Adipocyte (in vitro differentiated cells): ENCODE data around the gene REC8.
A peak's percentile ranks its signal among the peaks of the same experiment; 100 is the strongest.

Experiments
- DNase-seq: peaks from one replicate; pipeline ENCODE4 v3.0.0-alpha.2; 2015; ENCODE audit warnings: low read depth
- H3K27me3 ChIP-seq: replicated peaks from 2 replicates; pipeline ENCODE4 v1.7.0; 2013; ENCODE audit warnings: mild to moderate bottlenecking, low read length, moderate library complexity; ENCODE audit not compliant: control insufficient read depth, insufficient read depth
- H3K36me3 ChIP-seq: 2 replicates; pipeline ENCODE4 v1.7.0; 2013; ENCODE audit warnings: low read length, mild to moderate bottlenecking, moderate library complexity; ENCODE audit not compliant: control insufficient read depth, insufficient read depth, severe bottlenecking
- H3K4me1 ChIP-seq: 2 replicates; pipeline ENCODE4 v1.7.0; 2013; ENCODE audit warnings: mild to moderate bottlenecking, low read length, moderate library complexity; ENCODE audit not compliant: control insufficient read depth, insufficient read depth
- H3K4me3 ChIP-seq: 2 replicates; pipeline ENCODE4 v1.7.0; 2013; ENCODE audit warnings: mild to moderate bottlenecking, low read length, moderate library complexity
- H3K9ac ChIP-seq: 2 replicates; pipeline ENCODE4 v1.7.0; 2013; ENCODE audit warnings: mild to moderate bottlenecking, low read length, moderate library complexity
- H3K9me3 ChIP-seq: 2 replicates; pipeline ENCODE4 v1.7.0; 2013; ENCODE audit warnings: mild to moderate bottlenecking, low read length, moderate library complexity; ENCODE audit not compliant: control insufficient read depth

Gene REC8

DNA sequence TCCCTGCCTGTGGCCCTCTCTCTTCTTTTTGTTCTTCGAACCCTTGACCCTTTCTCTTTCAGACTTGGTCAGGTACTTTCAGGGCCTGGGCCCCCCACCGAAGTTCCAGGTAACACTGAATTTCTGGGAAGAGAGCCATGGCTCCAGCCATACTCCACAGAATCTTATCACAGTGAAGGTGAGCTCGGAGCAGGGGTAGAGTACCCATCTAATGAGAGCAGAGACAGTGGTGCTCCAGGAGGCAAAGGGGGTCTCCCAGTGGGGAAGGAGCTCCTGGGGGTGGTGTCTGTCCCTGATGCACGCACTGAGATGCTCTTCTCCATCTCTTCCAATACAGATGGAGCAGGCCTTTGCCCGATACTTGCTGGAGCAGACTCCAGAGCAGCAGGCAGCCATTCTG, 6.1 kb upstream of the REC8 start:
- Histone ChIP-seq H3K27me3 (no peaks in the 10 kb centered on the region), H3K4me1 (peaks cover 13% of the 10 kb centered on the region), H3K36me3 (peaks cover 48% of the 10 kb centered on the region), H3K9me3 (no peaks in the 10 kb centered on the region), H3K4me3 (no peak overlapping the region), H3K9ac (no peak overlapping the region)
- no peak for DNase-seq

DNA sequence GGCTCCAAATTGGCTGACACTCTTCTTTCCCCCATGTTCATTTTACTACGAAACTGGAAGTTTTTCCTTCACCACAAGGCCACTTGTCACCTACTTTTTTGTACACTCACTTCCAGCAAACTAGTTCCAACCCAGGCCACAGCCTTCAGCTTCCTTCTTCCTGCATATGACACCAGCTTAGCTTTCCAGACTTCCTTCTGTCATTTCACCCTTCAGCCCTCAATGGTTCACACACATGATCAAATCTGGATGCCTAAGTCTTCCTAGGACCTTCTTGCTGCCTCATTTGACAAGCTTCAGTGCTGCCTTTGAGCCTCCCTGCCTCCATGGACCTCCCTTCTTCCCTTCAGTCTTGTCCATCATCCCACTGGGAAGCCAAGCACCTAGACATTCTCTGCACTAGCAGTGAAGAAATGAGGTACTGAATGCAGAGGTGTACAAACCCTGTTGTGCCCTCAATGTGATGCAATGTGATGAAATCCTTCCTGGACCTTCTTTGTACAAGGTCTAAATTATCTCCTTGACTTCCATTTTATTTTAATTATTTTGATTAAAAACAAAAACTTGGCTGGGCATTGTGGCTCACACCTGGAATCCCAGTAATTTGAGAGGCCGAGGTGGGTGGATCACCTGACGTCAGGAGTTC, 4.3 kb upstream of the REC8 start:
- Histone ChIP-seq H3K36me3 (peaks cover 48% of the 10 kb centered on the region), H3K4me1 (no peaks in the 10 kb centered on the region), H3K9me3 (no peaks in the 10 kb centered on the region), H3K27me3 (no peaks in the 10 kb centered on the region), H3K9ac (no peak overlapping the region), H3K4me3 (no peak overlapping the region)
- no peak for DNase-seq

DNA sequence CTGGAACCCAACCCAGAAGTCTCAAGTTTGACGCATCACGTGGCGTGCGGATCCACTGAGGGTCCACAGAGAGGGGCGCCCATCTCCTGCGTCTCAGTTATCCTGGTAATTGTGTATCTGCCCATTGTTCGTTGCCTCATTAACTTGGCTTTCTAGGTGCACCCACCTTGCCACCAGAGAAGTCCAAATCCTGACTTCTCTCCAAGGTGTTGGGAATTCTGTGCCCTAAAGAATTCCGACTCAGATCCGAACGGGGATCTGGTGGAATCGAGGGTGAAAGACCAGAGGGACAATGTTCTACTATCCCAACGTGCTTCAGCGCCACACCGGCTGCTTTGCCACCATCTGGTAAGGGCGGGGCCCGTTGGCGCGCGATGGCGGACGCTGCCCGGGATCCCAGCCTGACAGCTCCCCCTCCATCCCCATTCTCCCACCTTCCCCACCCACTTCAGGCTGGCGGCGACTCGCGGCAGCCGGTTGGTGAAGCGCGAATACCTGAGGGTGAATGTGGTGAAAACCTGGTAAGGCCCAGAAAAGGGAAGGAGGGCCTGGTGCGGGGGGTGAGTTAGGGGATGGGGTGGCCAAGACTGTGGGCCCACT, 481 bp downstream of the REC8 start:
- Histone ChIP-seq H3K4me3 (no peak overlapping the region), H3K9ac (no peak overlapping the region), H3K9me3 (no peaks in the 10 kb centered on the region), H3K4me1 (no peaks in the 10 kb centered on the region), H3K36me3 (peaks cover 19% of the 10 kb centered on the region), H3K27me3 (no peaks in the 10 kb centered on the region)
- DNase-seq = no peak

DNA sequence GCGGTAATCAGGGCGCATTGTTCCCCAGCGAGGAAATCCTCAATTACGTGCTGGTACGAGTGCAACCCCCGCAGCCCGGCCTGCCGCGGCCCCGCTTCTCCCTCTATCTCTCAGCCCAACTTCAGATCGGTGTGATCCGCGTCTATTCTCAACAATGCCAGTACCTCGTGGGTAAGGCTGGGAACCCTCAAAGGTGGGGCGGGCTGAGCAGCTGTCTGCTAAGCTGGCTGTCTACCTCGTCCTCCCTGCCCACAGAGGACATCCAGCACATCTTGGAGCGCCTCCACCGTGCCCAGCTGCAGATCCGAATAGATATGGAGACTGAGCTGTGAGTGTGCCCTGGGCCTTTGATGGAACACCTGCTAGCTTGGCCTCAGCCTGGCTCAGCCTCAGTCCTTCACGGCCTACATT, 996 bp downstream of the REC8 start:
- H3K27me3 ChIP-seq = no peaks in the 10 kb centered on the region
- no peak for DNase-seq
- H3K4me3 ChIP-seq = no peak overlapping the region
- no peak overlapping the region for H3K9ac ChIP-seq
- H3K36me3 ChIP-seq = peaks cover 20% of the 10 kb centered on the region
- no peaks in the 10 kb centered on the region for H3K4me1 ChIP-seq
- H3K9me3 ChIP-seq = no peaks in the 10 kb centered on the region

DNA sequence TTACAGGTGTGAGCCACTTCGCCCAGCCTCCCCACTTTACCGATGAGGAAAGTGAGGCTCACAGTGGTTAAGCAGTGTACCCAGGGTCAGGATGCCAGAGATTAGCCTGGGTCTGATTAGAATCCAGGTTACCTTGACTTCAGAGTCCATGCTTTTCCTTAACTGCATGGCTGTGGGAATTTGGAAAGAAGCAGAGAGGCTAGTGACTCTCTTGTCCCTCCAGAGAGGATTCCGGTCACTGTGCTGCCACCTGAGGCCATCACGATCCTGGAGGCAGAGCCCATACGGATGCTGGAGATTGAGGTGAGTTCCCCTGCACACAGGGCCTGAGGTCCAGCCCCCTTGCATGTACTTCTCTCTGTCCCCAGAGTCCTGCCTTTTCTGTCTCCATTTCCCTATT, 4.7 kb downstream of the REC8 start:
- peaks cover 47% of the 10 kb centered on the region for H3K36me3 ChIP-seq
- H3K9ac ChIP-seq = no peak overlapping the region
- no peak for DNase-seq
- no peaks in the 10 kb centered on the region for H3K27me3 ChIP-seq
- H3K4me3 ChIP-seq = no peak overlapping the region
- H3K9me3 ChIP-seq = no peaks in the 10 kb centered on the region
- peaks cover 16% of the 10 kb centered on the region for H3K4me1 ChIP-seq

DNA sequence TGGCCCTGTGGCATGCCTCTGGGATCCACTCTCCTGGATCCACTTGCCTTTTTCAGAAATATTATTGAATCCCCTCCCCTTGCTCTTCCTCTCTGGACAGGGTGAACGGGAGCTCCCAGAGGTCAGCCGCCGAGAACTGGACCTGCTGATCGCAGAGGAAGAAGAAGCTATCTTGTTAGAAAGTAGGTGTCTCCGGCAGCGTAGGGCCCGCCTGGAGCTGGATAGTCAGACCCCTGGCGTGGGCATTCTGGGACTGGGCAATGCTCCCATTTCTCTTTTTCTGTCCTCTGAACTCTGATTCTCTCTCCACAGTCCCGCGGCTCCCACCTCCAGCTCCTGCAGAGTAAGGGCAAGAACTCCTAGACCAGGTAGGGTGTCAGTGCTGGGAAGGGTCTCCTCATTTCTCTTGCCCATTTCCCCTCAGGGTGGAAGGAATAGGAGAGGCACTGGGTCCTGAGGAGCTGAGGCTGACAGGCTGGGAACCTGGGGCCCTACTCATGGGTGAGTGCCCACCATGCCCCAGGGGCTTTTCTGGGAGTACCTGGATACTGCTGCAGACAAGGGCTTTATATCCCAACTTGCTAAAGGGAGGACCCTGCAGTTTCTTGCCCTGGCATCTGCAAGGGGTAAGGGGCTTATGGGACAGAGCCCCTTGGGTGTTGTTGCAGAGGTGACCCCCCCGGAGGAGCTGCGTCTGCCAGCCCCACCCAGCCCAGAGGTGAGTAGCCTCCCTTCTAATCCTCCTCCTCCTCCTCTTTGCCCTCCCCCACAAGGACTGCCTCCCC, 5.4 kb downstream of the REC8 start:
- peaks cover 16% of the 10 kb centered on the region for H3K4me1 ChIP-seq
- H3K36me3 ChIP-seq = peaks cover 53% of the 10 kb centered on the region
- no peak overlapping the region for H3K4me3 ChIP-seq
- no peak for DNase-seq
- no peak overlapping the region for H3K9ac ChIP-seq
- H3K9me3 ChIP-seq = no peaks in the 10 kb centered on the region
- no peaks in the 10 kb centered on the region for H3K27me3 ChIP-seq

DNA sequence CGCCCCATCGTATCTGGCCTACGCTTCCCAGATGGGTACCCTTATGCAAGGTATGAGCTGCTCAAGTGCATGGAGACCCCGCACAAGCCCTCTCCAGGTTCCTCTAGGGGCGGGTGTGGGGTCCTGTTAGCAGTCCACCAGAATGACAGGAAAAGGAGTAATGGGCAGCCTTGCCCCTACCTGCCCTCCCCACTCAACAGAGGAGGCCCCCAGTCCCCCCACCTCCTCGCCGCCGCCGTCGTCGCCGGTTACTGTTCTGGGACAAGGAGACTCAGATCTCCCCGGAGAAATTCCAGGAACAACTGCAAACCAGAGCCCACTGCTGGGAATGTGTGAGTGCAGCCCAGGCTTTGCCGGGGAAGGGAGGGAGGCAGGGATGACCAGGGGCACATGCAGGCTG, 6.0 kb downstream of the REC8 start:
- Histone ChIP-seq H3K4me3 (no peak overlapping the region), H3K4me1 (peaks cover 16% of the 10 kb centered on the region), H3K9ac (no peak overlapping the region), H3K27me3 (no peaks in the 10 kb centered on the region), H3K36me3 (peaks cover 60% of the 10 kb centered on the region), H3K9me3 (no peaks in the 10 kb centered on the region)
- DNase-seq = no peak

DNA sequence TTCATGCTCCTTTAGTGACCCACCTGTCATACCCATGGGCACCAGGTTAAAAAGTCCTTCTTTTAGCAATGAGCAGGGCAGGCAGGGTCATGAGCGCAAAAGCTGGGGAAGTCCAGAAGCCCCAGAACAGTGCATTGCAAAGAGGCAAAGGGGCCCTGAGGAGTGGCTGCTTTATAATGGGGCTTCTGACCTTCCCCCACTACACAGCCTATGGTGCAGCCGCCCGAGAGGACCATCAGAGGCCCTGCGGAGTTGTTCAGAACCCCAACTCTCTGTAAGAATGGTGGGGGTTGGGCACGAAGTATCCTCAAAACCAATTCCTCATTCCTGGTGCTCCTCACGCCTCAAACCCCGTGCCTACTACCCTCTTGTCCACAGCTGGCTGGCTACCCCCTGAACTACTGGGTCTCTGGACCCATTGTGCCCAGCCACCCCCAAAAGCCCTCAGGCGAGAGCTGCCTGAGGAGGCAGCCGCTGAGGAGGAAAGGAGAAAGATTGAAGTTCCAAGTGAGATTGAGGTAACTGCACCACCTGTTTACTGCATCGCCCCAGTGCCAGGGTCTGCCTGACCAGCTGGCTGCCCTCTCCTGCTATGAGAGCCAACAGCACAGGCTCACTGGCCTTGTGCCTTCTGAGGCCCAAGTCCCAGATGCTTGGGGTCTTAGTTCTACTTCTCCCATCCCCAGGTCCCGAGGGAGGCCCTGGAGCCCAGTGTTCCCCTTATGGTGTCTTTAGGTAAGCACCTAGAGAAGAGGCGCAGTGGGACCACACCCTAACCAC, 6.7 kb downstream of the REC8 start:
- no peaks in the 10 kb centered on the region for H3K27me3 ChIP-seq
- no peak overlapping the region for H3K9ac ChIP-seq
- H3K9me3 ChIP-seq = no peaks in the 10 kb centered on the region
- H3K36me3 ChIP-seq = peaks cover 67% of the 10 kb centered on the region
- no peak for DNase-seq
- H3K4me1 ChIP-seq = peaks cover 16% of the 10 kb centered on the region
- H3K4me3 ChIP-seq = no peak overlapping the region

DNA sequence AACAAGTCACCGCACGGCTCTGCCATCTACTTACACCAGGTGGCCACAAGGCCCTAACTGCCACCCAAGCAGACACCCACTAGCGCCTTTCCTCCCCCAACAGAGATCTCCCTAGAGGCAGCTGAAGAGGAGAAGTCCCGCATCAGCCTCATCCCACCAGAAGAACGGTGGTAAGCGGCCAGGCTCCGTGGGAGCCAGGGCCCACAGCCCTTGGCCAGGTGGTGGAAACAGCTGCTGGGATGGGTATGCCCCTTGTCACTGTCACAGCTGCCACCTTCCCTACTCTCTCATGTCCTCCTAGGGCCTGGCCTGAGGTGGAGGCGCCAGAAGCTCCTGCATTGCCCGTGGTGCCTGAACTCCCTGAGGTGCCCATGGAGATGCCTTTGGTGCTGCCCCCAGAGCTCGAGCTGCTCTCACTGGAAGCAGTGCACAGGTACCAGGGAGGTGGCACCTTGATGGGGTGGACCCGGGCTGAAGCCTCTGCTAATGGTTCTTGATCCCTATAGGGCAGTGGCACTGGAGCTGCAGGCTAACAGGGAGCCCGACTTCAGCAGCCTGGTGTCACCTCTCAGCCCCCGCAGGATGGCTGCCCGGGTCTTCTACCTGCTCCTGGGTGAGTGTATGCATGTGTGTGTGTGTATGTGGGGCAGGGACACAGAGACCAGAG, 7.5 kb downstream of the REC8 start:
- peaks cover 74% of the 10 kb centered on the region for H3K36me3 ChIP-seq
- no peak for DNase-seq
- H3K9ac ChIP-seq = peak overlapping the region; percentile 53

DNA sequence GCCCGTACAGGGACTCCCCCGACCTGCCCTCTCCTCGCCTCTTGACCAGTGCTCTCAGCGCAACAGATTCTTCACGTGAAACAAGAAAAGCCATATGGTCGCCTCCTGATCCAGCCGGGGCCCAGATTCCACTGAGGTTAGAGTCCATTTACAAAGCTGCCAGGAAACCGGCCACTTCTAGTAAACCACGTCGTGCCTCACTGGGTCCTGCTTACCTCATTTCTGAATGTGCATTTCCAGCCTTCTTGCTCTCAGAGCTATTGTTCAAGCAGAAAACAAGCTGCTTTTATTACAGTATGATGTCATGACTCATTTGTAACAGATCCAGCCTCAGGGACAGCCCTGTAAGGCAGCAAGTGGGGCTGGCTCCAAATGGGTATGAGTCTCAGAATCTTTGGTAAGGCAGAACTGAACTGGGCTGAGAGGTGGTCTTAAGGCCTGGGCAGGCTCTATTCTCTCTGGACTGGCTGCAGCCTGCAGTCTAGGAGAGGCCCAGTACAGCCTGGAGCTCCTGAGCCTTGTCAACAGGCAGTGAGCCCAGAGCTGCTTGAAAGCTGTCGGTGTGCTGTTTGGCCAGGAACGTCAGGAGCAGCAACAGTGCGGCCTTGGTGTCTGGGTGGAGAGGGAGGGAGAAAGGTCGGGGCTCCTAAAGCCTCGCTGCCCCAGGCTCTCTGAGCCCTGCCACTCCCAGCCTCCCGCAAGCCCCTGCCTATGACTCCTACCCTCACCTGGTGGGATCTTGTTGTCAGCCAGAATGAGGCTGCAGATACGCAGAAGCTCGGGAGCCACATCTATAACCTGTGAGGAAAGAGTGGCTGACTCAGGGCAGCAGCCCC, 8.3 kb downstream of the REC8 start:
- Histone ChIP-seq H3K27me3 (no peaks in the 10 kb centered on the region), H3K4me1 (peaks cover 16% of the 10 kb centered on the region), H3K4me3 (no peak overlapping the region), H3K36me3 (peaks cover 76% of the 10 kb centered on the region), H3K9ac (peak overlapping the region; percentile 53), H3K9me3 (no peaks in the 10 kb centered on the region)
- peak; percentile 59 for DNase-seq

More for the DNA sequence above, 7.5 kb downstream of the REC8 start:
- H3K9me3 ChIP-seq = no peaks in the 10 kb centered on the region
- no peaks in the 10 kb centered on the region for H3K27me3 ChIP-seq
- peaks cover 16% of the 10 kb centered on the region for H3K4me1 ChIP-seq
- H3K4me3 ChIP-seq = no peak overlapping the region
